Duodenal mucosa (tissue), 2 donors: ENCODE data around the gene BBS4.

ENCODE experiments used
- H3K27ac ChIP-seq: one replicate; pipeline ENCODE4 v1.7.0; 2013; ENCODE audit warnings: low read depth, low read length
- H3K27me3 ChIP-seq, 2 donors: one replicate each; pipeline ENCODE4 v1.7.0; 2013; ENCODE audit warnings: low read length in 2 of 2, control low read depth in 1 of 2; ENCODE audit not compliant: insufficient read depth in 2 of 2, control insufficient read depth in 1 of 2
- H3K36me3 ChIP-seq, 2 donors: one replicate each; pipeline ENCODE4 v1.7.0; 2013; ENCODE audit warnings: low read length in 2 of 2, control low read depth in 1 of 2; ENCODE audit not compliant: insufficient read depth in 2 of 2, control insufficient read depth in 1 of 2
- H3K4me1 ChIP-seq, 2 donors: one replicate each; pipeline ENCODE4 v1.7.0; 2013; ENCODE audit warnings: low read length in 2 of 2, control low read depth in 1 of 2; ENCODE audit not compliant: insufficient read depth in 2 of 2, control insufficient read depth in 1 of 2
- H3K4me3 ChIP-seq, 2 donors: one replicate each; pipeline ENCODE4 v1.7.0; 2013; ENCODE audit warnings: low read length in 2 of 2, low read depth in 1 of 2
- H3K9ac ChIP-seq, 2 donors: one replicate each; pipeline ENCODE4 v1.7.0; 2013; ENCODE audit warnings: low read length in 2 of 2, low read depth in 1 of 2
- H3K9me3 ChIP-seq, 2 donors: one replicate each; pipeline ENCODE4 v1.7.0; 2013; ENCODE audit warnings: low read length in 2 of 2, control low read depth in 1 of 2; ENCODE audit not compliant: control insufficient read depth in 1 of 2

BBS4 gene

DNA sequence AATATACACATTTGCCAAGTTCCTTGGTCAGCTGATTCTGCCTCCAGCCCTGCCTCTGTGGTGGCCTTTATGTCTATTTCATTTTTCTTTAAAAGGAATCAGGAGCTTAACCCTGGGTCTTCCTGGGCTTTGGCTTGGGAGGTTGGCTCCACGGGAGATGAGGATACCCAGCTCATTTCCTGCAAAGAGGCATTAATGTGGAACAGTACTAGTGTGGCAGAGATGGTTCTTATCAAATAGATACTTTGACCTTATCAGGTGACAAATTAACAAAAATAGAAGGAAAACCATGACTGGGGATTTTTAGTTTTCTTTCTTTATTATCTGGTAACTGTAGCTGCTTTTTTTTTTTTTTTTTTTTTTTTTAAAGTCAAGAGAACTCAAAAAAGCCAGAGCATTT is 42.8 kb downstream of the BBS4 start:
- no peak overlapping the region for H3K9ac ChIP-seq
- H3K4me1 ChIP-seq: no peaks in the 10 kb centered on the region
- H3K4me3 ChIP-seq: no peak overlapping the region
- H3K9me3 ChIP-seq: no peaks in the 10 kb centered on the region
- H3K27ac ChIP-seq: no peak overlapping the region
- no peaks in the 10 kb centered on the region for H3K27me3 ChIP-seq
- peaks cover 12 to 24% of the 10 kb centered on the region in 2 donors for H3K36me3 ChIP-seq

GRCh38 chr15:72732086-72732485 is 46.1 kb downstream of the BBS4 start:
- Histone ChIP-seq H3K27ac (no peak overlapping the region), H3K4me1 (no peaks in the 10 kb centered on the region), H3K4me3 (no peak overlapping the region), H3K9ac (no peak overlapping the region), H3K27me3 (no peaks in the 10 kb centered on the region), H3K9me3 (no peaks in the 10 kb centered on the region), H3K36me3 (peaks cover 24 to 25% of the 10 kb centered on the region in 2 donors)

DNA sequence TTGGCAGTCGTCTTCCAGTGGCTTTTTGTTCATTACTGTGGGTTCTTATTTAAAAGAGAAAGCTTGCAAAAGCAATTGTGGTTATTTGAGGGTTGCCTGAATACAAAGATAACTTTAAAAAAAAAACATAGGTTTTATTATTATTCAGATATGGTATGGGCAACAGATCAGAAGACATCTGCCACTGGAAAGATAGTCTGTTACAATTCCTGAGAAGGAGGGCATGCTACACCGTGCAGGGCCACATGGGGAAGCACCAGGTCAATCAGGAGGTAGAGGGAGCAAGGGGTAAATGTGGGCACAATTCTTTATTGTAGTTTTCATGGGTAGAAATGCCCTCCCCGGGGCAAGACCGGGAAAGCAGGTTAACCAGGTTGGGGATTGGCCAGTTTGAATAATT is 46.5 kb downstream of the BBS4 start:
- Histone ChIP-seq H3K36me3 (peaks cover 25 to 30% of the 10 kb centered on the region in 2 donors), H3K9me3 (no peaks in the 10 kb centered on the region)

DNA sequence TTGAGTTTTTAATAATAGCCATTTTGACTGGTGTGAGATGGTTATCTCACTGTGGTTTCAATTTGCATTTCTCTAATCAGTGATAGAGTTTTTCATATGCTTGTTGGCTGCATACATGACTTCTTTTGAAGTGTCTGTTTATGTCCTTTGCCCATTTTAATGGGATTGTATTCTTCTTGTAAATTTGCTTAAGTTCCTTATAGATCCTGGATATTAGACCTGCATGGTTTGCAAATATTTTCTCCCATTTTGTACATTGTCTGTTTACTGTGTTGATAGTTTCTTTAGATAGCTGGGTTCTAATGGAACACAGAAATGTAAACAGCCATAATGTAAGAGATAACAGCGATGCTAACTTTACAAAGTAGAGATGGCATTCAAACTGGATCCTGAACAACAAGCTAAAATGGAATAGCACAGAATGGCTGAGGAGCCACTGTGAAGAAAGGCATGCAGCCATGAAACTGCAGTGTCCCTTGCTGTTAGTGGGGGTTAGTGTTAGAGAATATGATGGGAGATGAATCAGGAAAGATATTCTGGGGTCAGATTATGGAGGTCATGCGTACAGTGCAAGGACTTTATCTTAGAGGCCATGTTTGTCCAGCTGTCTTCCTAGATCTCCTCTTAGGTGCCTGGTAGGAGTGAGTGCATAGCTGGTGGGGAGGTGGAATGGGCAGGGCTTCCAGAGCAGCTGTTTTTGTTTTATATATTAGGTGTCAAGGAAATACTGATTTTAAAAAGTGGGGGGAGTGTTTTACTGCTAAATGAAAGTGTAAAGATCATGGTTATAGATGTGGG is 48.1 kb downstream of the BBS4 start:
- H3K9ac ChIP-seq: no peak overlapping the region
- H3K27me3 ChIP-seq: no peaks in the 10 kb centered on the region
- H3K4me1 ChIP-seq: no peaks in the 10 kb centered on the region
- H3K4me3 ChIP-seq: no peak overlapping the region
- H3K9me3 ChIP-seq: no peaks in the 10 kb centered on the region
- H3K27ac ChIP-seq: no peak overlapping the region
- H3K36me3 ChIP-seq: peaks cover 25 to 38% of the 10 kb centered on the region in 2 donors

More for the DNA sequence above, 46.5 kb downstream of the BBS4 start:
- Histone ChIP-seq H3K27me3 (no peaks in the 10 kb centered on the region), H3K9ac (no peak overlapping the region), H3K4me3 (no peak overlapping the region), H3K27ac (no peak overlapping the region), H3K4me1 (no peaks in the 10 kb centered on the region)

GRCh38 chr15:72735111-72735510 is 49.1 kb downstream of the BBS4 start:
- H3K4me3 ChIP-seq: no peak overlapping the region
- no peak overlapping the region for H3K9ac ChIP-seq
- no peak overlapping the region for H3K27ac ChIP-seq
- no peaks in the 10 kb centered on the region for H3K27me3 ChIP-seq
- no peaks in the 10 kb centered on the region for H3K9me3 ChIP-seq
- H3K4me1 ChIP-seq: no peaks in the 10 kb centered on the region
- peaks cover 25 to 40% of the 10 kb centered on the region in 2 donors for H3K36me3 ChIP-seq

- H3K27ac ChIP-seq: no peak overlapping the region
- no peak overlapping the region for H3K4me3 ChIP-seq
- no peaks in the 10 kb centered on the region for H3K9me3 ChIP-seq
- no peak overlapping the region for H3K9ac ChIP-seq
- H3K27me3 ChIP-seq: no peaks in the 10 kb centered on the region
- no peaks in the 10 kb centered on the region for H3K4me1 ChIP-seq
- peaks cover 13 to 30% of the 10 kb centered on the region in 2 donors for H3K36me3 ChIP-seq
These were observed 51.1 kb downstream of the BBS4 start for GRCh38 chr15:72737061-72737460.

GRCh38 chr15:72737723-72738122 is 51.7 kb downstream of the BBS4 start:
- Histone ChIP-seq H3K27ac (no peak overlapping the region), H3K36me3 (peaks cover 13 to 30% of the 10 kb centered on the region in 2 donors), H3K9ac (no peak overlapping the region), H3K27me3 (no peaks in the 10 kb centered on the region), H3K9me3 (no peaks in the 10 kb centered on the region), H3K4me1 (no peaks in the 10 kb centered on the region), H3K4me3 (no peak overlapping the region)

- Histone ChIP-seq H3K9me3 (no peaks in the 10 kb centered on the region), H3K27me3 (no peaks in the 10 kb centered on the region), H3K9ac (no peak overlapping the region), H3K27ac (no peak overlapping the region), H3K4me3 (no peak overlapping the region), H3K4me1 (no peaks in the 10 kb centered on the region), H3K36me3 (peaks cover 13 to 23% of the 10 kb centered on the region in 2 donors)
These were observed 54.2 kb downstream of the BBS4 start for GRCh38 chr15:72740219-72740618.

- Histone ChIP-seq H3K27ac (no peak overlapping the region), H3K36me3 (peaks cover 13 to 39% of the 10 kb centered on the region in 2 donors)
These were observed 63.7 kb downstream of the BBS4 start for GRCh38 chr15:72749700-72750099.

GRCh38 chr15:72751751-72752455 is 65.9 kb downstream of the BBS4 start:
- Histone ChIP-seq H3K27me3 (no peaks in the 10 kb centered on the region), H3K27ac (no peak overlapping the region), H3K4me1 (no peaks in the 10 kb centered on the region), H3K9ac (no peak overlapping the region), H3K36me3 (peaks cover 34 to 61% of the 10 kb centered on the region in 2 donors), H3K9me3 (no peaks in the 10 kb centered on the region), H3K4me3 (no peak overlapping the region)

More at GRCh38 chr15:72749700-72750099, 63.7 kb downstream of the BBS4 start:
- no peaks in the 10 kb centered on the region for H3K9me3 ChIP-seq
- no peak overlapping the region for H3K9ac ChIP-seq
- no peaks in the 10 kb centered on the region for H3K4me1 ChIP-seq
- H3K27me3 ChIP-seq: no peaks in the 10 kb centered on the region
- H3K4me3 ChIP-seq: no peak overlapping the region
